ENCODE results near the gene MSI2. TPM values are rescaled to one million over a fixed set of nuclear protein-coding genes. Genes with fewer than 3 reads are reported as not detected.

Gene MSI2
- total RNA-seq, 4 donors from 2014 or later: 9.9 to 18.5 (median 13.8) TPM

DNA sequence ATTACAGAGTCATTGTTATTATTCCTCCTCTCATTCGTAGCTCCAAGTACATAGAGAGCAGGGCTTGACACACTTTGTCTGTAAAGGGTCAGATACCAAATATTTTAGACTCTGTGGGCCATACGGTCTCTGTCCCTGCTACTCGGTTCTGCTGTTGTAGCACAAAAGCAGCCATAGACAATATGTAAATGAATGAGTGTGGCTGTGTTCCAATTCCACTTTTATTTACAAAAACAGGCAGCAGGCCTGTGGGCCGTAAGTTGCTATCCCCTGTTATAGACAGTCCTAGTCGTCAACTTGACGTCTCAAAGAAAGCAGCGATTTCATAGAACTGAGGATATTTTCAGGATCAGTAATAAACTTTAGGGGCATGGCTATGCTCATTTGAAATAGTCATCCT, 161.6 kb downstream of the MSI2 start:
- 91 to 96% methylated on average over 7 of the region's 7 CpGs for WGBS, 2 donors
- TF ChIP-seq, protein P1, sequence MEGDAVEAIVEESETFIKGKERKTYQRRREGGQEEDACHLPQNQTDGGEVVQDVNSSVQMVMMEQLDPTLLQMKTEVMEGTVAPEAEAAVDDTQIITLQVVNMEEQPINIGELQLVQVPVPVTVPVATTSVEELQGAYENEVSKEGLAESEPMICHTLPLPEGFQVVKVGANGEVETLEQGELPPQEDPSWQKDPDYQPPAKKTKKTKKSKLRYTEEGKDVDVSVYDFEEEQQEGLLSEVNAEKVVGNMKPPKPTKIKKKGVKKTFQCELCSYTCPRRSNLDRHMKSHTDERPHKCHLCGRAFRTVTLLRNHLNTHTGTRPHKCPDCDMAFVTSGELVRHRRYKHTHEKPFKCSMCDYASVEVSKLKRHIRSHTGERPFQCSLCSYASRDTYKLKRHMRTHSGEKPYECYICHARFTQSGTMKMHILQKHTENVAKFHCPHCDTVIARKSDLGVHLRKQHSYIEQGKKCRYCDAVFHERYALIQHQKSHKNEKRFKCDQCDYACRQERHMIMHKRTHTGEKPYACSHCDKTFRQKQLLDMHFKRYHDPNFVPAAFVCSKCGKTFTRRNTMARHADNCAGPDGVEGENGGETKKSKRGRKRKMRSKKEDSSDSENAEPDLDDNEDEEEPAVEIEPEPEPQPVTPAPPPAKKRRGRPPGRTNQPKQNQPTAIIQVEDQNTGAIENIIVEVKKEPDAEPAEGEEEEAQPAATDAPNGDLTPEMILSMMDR (IDR thresholded peaks at IDR 0.05): no peak
- TF ChIP-seq POLR2A (IDR thresholded peaks at IDR 0.05): no peak
- no peak overlapping the region for H3K4me3 ChIP-seq (ENCODE audit: low read depth, poor library complexity, severe bottlenecking)
- DNase-seq (ENCODE audit: low spot score in 2 of 2): no peak
- intact Hi-C loops (cut with DNase I; ENCODE audit: low total_unique reads): no loop called here

DNA sequence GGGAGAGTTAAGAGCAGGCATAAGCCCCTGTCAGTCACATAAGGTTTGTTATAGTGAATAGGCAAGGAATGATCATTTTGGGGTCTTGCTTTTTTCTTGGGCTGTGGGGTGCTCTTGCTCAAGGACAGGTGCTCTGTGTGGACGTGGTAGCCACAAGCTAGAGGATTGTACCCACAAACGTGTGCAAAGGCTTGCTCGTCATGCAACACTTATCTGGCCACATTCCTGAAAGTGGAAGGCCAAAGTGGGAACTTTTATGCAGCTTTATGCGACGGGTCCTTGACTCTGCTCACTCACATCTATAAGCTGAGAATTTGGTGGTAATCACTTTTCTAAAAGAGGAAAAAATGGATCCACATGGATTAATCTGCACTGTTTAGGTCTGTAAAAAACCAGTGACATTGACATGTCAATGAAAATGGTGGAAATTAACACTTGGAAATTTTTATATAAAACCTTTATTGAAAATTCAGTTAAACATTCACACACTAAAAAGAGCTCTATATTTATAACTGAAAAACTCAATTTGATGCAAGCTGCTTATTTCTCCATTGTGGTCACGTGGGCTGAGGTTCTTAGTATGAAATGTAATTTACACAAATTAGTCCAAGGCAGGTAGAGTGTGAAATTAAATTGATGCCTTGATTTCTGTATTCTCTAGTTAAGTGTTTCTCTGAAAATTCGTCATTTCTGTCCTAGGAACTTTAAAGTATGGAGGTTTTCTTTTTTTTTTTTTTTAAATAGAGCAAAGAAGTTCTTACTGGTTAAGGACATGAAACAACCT, 162.3 kb downstream of the MSI2 start:
- no peak for DNase-seq (ENCODE audit: low spot score in 2 of 2)
- intact Hi-C loops (cut with DNase I; ENCODE audit: low total_unique reads): no loop called here
- TF ChIP-seq, protein P1 (IDR thresholded peaks at IDR 0.05): no peak
- TF ChIP-seq POLR2A (IDR thresholded peaks at IDR 0.05): no peak
- no peak overlapping the region for H3K4me3 ChIP-seq (ENCODE audit: low read depth, poor library complexity, severe bottlenecking)
- 75 to 82% methylated on average over 7 of the region's 7 CpGs for WGBS, 2 donors

DNA sequence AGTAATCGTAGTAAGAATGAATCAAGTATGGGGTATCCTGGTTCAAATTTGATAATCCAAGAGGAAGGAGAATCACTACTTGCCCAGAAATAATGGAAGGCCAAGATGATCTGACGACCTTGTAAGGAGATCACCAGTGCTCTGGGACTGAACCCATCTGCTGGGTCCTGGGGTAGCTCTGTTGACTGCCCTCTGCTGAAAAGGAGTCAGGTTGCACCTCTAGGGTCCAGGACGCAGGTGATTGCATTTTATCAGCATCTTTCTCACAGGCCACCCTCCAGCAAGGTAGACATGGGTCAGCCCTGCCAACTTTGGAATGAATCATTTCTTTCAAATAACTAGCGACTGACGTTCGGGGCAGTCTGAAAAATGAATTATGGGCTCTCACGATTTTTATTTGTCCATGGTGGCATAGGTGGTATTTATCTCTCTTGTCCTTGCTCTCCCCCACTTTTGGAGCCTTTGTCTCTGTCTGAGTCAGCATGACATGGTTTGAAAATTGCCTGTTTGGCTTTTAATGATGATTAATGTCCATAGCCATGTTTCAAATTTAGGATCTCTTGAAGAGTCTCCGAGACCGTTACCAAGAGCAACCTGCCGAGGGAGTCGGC, 163.7 kb downstream of the MSI2 start:
- WGBS, 2 donors: 82 to 88% methylated on average over 11 of the region's 11 CpGs
- TF ChIP-seq POLR2A (IDR thresholded peaks at IDR 0.05): no peak
- TF ChIP-seq, protein P1 (IDR thresholded peaks at IDR 0.05): no peak
- no peak for DNase-seq (ENCODE audit: low spot score in 2 of 2)
- intact Hi-C loops (cut with DNase I; ENCODE audit: low total_unique reads): no loop called here
- no peak overlapping the region for H3K4me3 ChIP-seq (ENCODE audit: low read depth, poor library complexity, severe bottlenecking)

DNA sequence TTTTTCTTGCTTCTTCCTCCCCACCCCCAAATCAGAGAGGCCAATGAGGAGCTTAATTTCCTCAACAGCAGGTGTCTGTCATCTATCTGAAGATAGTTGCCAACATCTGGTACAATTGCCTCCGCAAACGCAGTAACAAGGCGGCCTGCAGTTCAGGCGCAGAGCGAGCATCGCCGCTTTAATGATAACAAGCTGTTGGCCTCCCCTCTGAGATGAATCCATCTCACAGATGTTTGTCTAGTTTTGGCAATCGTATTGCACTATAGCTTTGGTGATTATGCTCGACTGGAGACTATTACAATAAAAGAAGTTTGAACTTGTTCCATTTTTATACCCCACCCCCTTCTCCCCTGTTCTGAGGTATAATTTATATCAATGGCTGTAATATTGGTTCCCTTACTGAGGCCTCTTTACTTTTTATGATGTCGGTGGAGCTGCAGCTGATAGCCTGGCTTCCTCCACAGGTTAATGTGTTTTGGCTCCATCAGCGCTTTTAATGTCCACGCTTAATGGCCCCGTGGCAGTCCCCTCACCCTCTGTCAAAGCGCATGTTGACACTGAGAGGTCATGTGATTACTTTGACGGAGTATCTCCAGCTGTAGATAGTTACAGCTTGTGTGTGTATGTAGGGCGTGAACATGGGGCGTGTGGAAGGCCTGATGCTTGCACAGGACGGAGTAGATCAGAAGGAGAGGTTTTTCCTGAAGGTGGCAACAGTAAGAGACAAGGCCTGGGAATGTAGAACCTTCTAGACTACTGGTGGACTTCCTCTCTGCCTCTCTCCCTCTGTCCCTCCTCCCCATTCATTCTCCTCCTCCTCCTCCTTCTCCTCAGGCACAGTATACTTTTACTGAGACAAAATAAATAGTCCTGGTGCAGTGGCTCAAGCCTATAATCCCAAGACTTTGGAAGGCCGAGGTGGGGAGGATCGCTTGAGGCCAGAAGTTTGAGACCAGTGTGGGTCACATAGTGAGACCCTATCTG, 164.7 kb downstream of the MSI2 start:
- intact Hi-C loops (cut with DNase I; ENCODE audit: low total_unique reads): no loop called here
- no peak for TF ChIP-seq POLR2A (IDR thresholded peaks at IDR 0.05)
- TF ChIP-seq, protein P1 (IDR thresholded peaks at IDR 0.05): no peak
- WGBS, 2 donors: 64 to 67% methylated on average over 20 of the region's 20 CpGs
- no peak overlapping the region for H3K4me3 ChIP-seq (ENCODE audit: low read depth, poor library complexity, severe bottlenecking)
- DNase-seq (ENCODE audit: low spot score in 2 of 2): no peak

DNA sequence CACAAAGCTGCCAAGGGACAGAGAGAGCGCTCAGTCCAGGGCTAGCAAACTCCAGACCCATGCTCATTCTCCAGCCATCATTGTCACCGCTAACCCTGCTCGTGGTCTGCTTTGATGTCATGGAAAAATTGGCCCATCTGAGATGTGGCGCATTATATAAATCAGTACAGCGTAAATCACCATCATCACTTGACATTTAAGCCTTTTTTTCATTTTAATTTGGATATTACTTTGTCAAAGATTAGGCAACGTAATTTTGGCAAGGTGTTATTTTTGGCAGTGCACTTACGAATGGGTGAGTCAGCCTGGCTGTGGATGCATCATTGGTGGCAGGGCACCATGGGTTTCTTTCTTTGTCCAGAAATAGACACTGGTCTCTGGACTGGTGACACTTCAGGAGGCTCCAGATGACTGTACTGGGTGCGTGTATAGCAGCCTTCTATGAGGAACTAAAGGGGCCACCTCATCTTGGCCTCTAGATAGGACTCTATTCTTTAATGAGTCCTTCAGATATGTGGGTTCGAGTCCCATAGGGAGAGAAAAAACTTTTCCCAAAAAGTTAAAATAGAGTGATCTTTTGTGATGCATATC, 166.3 kb downstream of the MSI2 start:
- WGBS, 2 donors: 57 to 61% methylated on average over 9 of the region's 9 CpGs
- no peak overlapping the region for H3K4me3 ChIP-seq (ENCODE audit: low read depth, poor library complexity, severe bottlenecking)
- no peak for DNase-seq (ENCODE audit: low spot score in 2 of 2)
- intact Hi-C loops (cut with DNase I; ENCODE audit: low total_unique reads): no loop called here
- TF ChIP-seq POLR2A (IDR thresholded peaks at IDR 0.05): no peak
- TF ChIP-seq, protein P1 (IDR thresholded peaks at IDR 0.05): no peak
